Thoracic aorta (tissue), 2 donors: ENCODE data around the gene POLR1D. TPM values are rescaled to one million over a fixed set of nuclear protein-coding genes. Genes with fewer than 3 reads are reported as not detected.

Source experiments
- ATAC-seq: fragments of 150-250 bp; one replicate; pipeline ENCODE4 v1.8.0; 2017; ENCODE audit warnings: low read depth; ENCODE audit not compliant: insufficient number of reproducible peaks, low FRiP score
- DNase-seq: peaks from one replicate; pipeline ENCODE4 v3.0.0-alpha.2; 2020; ENCODE audit warnings: low spot score
- H3K27ac ChIP-seq, 2 donors: fragments of 200-600 bp; sonication (generic); 1 replicate in 1 of 2; 2 replicates in 1 of 2; pipeline ENCODE4 v1.5.1; 2016; ENCODE audit warnings: mild to moderate bottlenecking in 2 of 2, moderate library complexity in 2 of 2
- H3K27me3 ChIP-seq: fragments of 200-600 bp; sonication (generic); replicated peaks from 2 replicates; pipeline ENCODE4 v1.6.0; 2016; ENCODE audit warnings: mild to moderate bottlenecking; ENCODE audit not compliant: insufficient read depth
- H3K36me3 ChIP-seq: fragments of 200-600 bp; sonication (generic); one replicate; pipeline ENCODE4 v1.5.1; 2016
- H3K4me1 ChIP-seq, 2 donors: fragments of 200-600 bp; sonication (generic); 1 replicate in 1 of 2; 2 replicates in 1 of 2; pipeline versions ENCODE4 v1.5.1 to v1.6.0; 2016; ENCODE audit warnings: low read depth in 2 of 2, mild to moderate bottlenecking in 1 of 2; ENCODE audit not compliant: control insufficient read depth in 1 of 2
- H3K4me3 ChIP-seq: fragments of 200-600 bp; sonication (generic); 2 replicates; pipeline ENCODE4 v1.5.1; 2016; ENCODE audit warnings: mild to moderate bottlenecking
- H3K9me3 ChIP-seq: fragments of 200-600 bp; sonication (generic); 2 replicates; pipeline ENCODE4 v1.5.1; 2016
- total RNA-seq, 2 donors: library from RNA; depleted of rRNA; stranded (reverse); fragments of >200 nt; gene quantifications; one replicate each; pipeline versions ENCODE4 v1.1.0 to v1.2.3, GENCODE V29; 2016
- TF ChIP-seq, protein P1 (sequence below): fragments of 200-600 bp; sonication (generic); IDR thresholded peaks from one replicate; pipeline ENCODE4 v1.5.1; 2019; ENCODE audit warnings: antibody characterized with exemption

The POLR1D gene
- total RNA-seq, 2 donors from 2014 or later, result 89.0 to 95.7 TPM

DNA sequence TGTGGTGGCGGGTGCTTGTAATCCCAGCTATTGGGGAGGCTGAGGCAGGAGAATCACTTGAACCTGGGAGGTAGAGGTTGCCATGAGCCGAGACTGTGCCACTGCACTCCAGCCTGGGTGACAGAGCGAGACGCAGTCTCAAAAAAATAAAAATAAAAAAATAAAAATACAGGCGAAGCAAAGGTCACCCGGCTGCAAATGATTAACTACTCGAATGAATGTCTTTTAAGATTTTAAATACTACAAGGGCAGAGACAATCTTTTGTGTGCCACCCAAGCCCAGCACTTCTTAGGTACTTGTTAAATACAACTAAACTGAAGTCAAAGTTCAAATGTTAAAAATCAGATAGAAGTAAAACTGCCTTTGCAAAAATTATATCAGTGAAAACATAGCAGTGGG lies 8.1 kb upstream of the POLR1D start:
- TF ChIP-seq, protein P1, sequence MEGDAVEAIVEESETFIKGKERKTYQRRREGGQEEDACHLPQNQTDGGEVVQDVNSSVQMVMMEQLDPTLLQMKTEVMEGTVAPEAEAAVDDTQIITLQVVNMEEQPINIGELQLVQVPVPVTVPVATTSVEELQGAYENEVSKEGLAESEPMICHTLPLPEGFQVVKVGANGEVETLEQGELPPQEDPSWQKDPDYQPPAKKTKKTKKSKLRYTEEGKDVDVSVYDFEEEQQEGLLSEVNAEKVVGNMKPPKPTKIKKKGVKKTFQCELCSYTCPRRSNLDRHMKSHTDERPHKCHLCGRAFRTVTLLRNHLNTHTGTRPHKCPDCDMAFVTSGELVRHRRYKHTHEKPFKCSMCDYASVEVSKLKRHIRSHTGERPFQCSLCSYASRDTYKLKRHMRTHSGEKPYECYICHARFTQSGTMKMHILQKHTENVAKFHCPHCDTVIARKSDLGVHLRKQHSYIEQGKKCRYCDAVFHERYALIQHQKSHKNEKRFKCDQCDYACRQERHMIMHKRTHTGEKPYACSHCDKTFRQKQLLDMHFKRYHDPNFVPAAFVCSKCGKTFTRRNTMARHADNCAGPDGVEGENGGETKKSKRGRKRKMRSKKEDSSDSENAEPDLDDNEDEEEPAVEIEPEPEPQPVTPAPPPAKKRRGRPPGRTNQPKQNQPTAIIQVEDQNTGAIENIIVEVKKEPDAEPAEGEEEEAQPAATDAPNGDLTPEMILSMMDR, result no peak
- no peaks in the 10 kb centered on the region for H3K36me3 ChIP-seq
- DNase-seq (no peak), ATAC-seq (no peak)
- H3K4me3 ChIP-seq, result no peak overlapping the region
- no peak overlapping the region for H3K27ac ChIP-seq
- no peaks in the 10 kb centered on the region for H3K9me3 ChIP-seq
- H3K27me3 ChIP-seq, result no peaks in the 10 kb centered on the region
- peaks cover 13 to 27% of the 10 kb centered on the region in 2 donors for H3K4me1 ChIP-seq

DNA sequence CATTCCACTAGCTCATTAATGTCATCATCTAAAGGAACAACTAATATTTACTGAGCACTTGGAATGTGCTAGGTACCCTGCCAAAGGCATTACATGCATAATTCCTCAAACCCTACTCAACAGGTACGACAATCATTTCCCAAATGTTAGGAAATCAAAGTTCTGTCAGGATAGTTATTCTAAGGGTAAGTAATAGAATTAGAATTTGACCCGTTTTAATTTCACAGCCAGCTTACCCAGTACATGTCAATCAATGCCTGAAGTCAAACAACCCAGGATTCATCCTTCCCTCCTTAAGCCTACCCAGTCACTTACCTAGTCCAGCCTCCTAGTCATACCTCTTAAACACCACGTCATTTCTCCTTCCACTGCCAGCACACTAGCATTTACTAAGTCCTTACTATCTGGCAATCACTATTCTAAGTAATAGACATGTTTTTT lies 3.8 kb upstream of the POLR1D start:
- no peak for DNase-seq
- no peaks in the 10 kb centered on the region for H3K36me3 ChIP-seq
- H3K9me3 ChIP-seq, result no peaks in the 10 kb centered on the region
- peak overlapping the region; percentile 90 for H3K4me3 ChIP-seq
- TF ChIP-seq, protein P1, result no peak
- H3K27ac ChIP-seq, result no peak overlapping the region
- no peaks in the 10 kb centered on the region for H3K27me3 ChIP-seq
- no peak for ATAC-seq
- peaks cover 16 to 26% of the 10 kb centered on the region in 2 donors for H3K4me1 ChIP-seq

DNA sequence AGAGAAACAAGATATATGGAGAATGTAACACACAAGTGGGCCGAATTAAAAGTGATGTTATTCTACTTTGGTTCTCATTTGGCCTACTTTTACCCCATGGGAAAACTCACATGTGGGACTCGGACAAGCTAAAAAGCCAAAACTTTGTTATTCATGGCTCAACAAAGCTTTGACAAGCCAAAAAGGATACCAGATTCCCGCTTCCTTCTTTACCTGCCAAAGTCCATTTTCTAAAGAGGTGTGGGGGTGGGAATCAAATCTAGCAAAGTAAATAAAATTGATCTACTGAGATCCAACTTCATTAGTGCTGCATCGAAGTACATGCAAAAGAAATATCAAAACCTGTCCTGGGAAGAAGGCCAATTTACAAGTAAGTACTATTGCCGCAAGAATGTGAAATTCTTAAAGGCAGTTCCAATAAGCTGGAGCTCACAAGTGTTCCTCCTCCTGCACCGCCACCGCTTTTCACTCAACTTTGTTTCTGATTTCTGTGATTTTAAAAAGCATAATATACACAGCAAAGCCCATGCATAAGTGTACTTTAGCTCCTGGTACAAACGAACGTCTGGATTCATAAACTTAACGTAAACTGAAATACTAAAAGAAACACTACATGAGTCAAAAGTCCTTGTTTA lies 2.5 kb upstream of the POLR1D start:
- peak overlapping the region; percentile 90 for H3K4me3 ChIP-seq
- H3K27ac ChIP-seq, result peak overlapping the region in 1 of 2 donors; percentile 96
- TF ChIP-seq, protein P1, result no peak
- no peaks in the 10 kb centered on the region for H3K27me3 ChIP-seq
- H3K36me3 ChIP-seq, result no peaks in the 10 kb centered on the region
- no peak for DNase-seq
- ATAC-seq, result no peak
- H3K4me1 ChIP-seq, result peaks cover 16 to 27% of the 10 kb centered on the region in 2 donors
- no peaks in the 10 kb centered on the region for H3K9me3 ChIP-seq

DNA sequence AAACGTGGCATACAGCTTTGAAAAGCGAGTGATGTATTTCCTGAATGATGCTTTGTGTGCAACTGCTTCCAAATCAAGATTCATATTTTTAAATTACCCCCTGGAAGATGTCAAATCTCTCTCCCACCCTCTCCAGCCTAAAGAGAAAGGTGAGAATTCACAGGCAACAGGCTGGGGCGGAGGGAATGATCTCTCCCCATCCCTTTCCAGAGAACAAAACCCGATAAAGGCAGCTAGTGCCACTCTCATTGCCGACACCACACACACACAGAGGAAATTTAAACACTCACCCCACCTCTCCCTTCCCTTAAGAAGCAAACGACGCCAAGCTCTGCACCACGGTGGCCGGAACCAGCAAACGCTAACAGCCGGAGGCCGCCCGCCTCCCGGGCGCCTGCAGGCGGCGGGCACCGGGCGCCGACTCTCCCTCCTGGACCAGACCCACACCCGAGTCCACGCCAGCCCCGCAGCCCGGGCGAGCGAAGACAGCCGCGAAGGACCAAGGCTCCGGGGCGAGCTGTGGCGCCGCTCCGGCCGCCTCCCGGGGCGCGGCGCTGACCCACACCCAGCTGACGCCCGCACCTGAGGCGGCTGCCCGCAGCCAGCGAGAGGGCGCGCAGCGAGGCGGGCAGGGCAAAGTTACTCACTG lies 1.8 kb upstream of the POLR1D start:
- TF ChIP-seq, protein P1, result peak; percentile 50
- ATAC-seq (peak; percentile 9), DNase-seq (no peak)
- H3K27me3 ChIP-seq, result no peaks in the 10 kb centered on the region
- H3K27ac ChIP-seq, result peak overlapping the region; percentile 90 to 96
- H3K4me3 ChIP-seq, result peak overlapping the region; percentile 90
- no peaks in the 10 kb centered on the region for H3K36me3 ChIP-seq
- H3K4me1 ChIP-seq, result peaks cover 16 to 27% of the 10 kb centered on the region in 2 donors
- H3K9me3 ChIP-seq, result no peaks in the 10 kb centered on the region

DNA sequence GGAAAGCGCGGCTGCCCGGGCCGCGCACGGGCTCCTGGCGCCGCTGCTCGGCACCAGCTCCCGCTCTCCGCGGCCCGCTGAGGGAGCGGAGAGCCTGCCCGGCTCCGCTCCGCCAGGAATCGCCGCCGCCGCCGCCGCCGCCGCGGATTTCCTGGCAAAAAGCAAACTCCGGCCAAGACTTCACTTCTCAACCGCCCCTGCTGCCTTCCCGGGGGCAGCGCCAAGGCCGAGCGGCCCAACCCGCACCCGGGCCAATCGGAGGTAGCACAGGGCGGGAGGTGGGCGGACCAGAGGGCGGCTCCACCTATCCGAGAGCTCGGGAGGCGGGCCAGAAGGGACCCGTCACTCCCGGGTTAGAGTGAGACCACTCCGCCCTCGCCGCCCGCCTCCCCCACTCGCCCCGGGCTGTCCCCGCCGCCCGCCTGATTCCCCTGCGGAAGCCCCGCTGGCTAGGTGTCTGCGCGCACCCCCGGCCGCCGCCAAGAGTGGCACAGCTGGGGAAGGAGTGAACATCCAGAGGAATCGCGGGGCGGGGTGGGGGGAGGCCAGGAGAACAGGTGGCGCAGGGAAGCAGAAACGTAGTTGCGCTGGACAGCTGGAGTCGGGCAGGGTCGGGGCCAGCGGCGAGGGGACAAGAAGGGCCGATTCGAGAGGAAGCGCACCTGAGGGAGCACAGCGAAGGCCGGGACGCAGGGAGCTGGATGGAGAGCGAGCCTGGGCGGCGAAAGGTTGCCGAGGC lies 1.1 kb upstream of the POLR1D start, which contains the start of gene LNX2:
LNX2 (minus strand) TSS at position 153 of the 739 bp plus-strand sequence. CDS start 38,826 bp downstream, outside the sequence.
- ATAC-seq (peak; percentile 86), DNase-seq (peak; percentile 94)
- no peaks in the 10 kb centered on the region for H3K36me3 ChIP-seq
- peaks cover 16 to 27% of the 10 kb centered on the region in 2 donors for H3K4me1 ChIP-seq
- no peaks in the 10 kb centered on the region for H3K27me3 ChIP-seq
- peak within 1 kb of the TSS; percentile 90 to 96 for H3K27ac ChIP-seq
- TF ChIP-seq, protein P1, result no peak
- peak within 1 kb of the TSS; percentile 90 for H3K4me3 ChIP-seq
- H3K9me3 ChIP-seq, result no peaks in the 10 kb centered on the region
